ENCODE data around the gene TMEM63C. TPM values are rescaled to one million over a fixed set of nuclear protein-coding genes. Genes with fewer than 3 reads are reported as not detected.

The TMEM63C gene
- total and polyA plus RNA-seq, 2 experiments from 2014 or later: 4.9 to 9.7 TPM

DNA sequence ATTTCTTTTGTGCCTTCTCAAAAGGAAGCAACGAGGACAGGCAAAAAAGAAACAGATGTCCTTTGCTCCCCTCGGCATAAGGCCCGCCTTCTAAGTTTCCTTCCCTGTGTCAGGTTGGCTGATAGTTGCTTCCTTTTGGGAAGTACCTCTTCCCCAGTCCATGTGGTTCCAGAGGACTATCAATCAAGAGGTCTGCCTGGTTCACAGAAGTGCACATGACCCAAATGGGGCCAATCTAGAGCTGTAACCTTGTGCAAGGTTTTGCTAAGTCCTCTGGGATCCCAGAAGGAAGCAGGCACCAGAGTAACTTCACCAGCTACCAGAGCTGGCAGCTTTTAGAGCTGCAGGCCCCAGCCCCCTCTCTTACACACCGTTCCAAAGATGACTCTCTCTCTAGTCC is 42.6 kb downstream of the TMEM63C start:
- H3K27me3 ChIP-seq: no peaks in the 10 kb centered on the region
- H3K9me2 ChIP-seq (replicated peaks; ENCODE audit: insufficient read depth): no peaks in the 10 kb centered on the region
- no peak for TF ChIP-seq EZH2phosphoT487 (IDR thresholded peaks at IDR 0.05; ENCODE audit: low read depth, severe bottlenecking, unreplicated experiment)
- H3K4me2 ChIP-seq: no peak overlapping the region
- WGBS (ENCODE audit: low lambda C conversion rate, missing lambda C conversion rate): 67% methylated on average over 4 of the region's 4 CpGs
- no peak for DNase-seq (ENCODE audit: low spot score)
- H3K27ac ChIP-seq: no peak overlapping the region
- no peaks in the 10 kb centered on the region for H3K79me2 ChIP-seq
- no peaks in the 10 kb centered on the region for H3K4me1 ChIP-seq (ENCODE audit: insufficient read depth)
- H3K4me3 ChIP-seq: no peak overlapping the region
- H2AFZ ChIP-seq: no peak overlapping the region
- no peaks in the 10 kb centered on the region for H3K36me3 ChIP-seq (replicated peaks; ENCODE audit: insufficient read depth, low read depth)
- H4K20me1 ChIP-seq (ENCODE audit: insufficient read depth, poor library complexity, severe bottlenecking): no peaks in the 10 kb centered on the region
- no peaks in the 10 kb centered on the region for H3K9me3 ChIP-seq (ENCODE audit: low read depth)

- no peak for TF ChIP-seq CTCF (IDR thresholded peaks at IDR 0.05; ENCODE audit: poor library complexity)
- no peak for TF ChIP-seq EZH2phosphoT487 (IDR thresholded peaks at IDR 0.05; ENCODE audit: low read depth, severe bottlenecking, unreplicated experiment)
- no peak for TF ChIP-seq EZH2 (IDR thresholded peaks at IDR 0.05; ENCODE audit: borderline replicate concordance)
- Histone ChIP-seq H3K4me1 (ENCODE audit: insufficient read depth) (no peaks in the 10 kb centered on the region), H3K36me3 (replicated peaks; ENCODE audit: insufficient read depth, low read depth) (no peaks in the 10 kb centered on the region), H2AFZ (no peak overlapping the region), H3K27ac (no peak overlapping the region), H3K9me3 (ENCODE audit: low read depth) (no peaks in the 10 kb centered on the region), H3K79me2 (no peaks in the 10 kb centered on the region), H3K27me3 (no peaks in the 10 kb centered on the region), H4K20me1 (ENCODE audit: insufficient read depth, poor library complexity, severe bottlenecking) (no peaks in the 10 kb centered on the region), H3K4me3 (no peak overlapping the region), H3K9me2 (replicated peaks; ENCODE audit: insufficient read depth) (no peaks in the 10 kb centered on the region), H3K4me2 (no peak overlapping the region)
- 79% methylated on average over 12 of the region's 12 CpGs for WGBS (ENCODE audit: low lambda C conversion rate, missing lambda C conversion rate)
- no peak for DNase-seq (ENCODE audit: low spot score)
Observed at GRCh38 chr14:77225254-77225653, 43.7 kb downstream of the TMEM63C start.

- Histone ChIP-seq H3K4me3 (no peak overlapping the region), H3K79me2 (no peaks in the 10 kb centered on the region), H3K36me3 (replicated peaks; ENCODE audit: insufficient read depth, low read depth) (no peaks in the 10 kb centered on the region), H3K27me3 (no peaks in the 10 kb centered on the region), H4K20me1 (ENCODE audit: insufficient read depth, poor library complexity, severe bottlenecking) (no peaks in the 10 kb centered on the region), H3K9me3 (ENCODE audit: low read depth) (no peaks in the 10 kb centered on the region), H3K4me2 (no peak overlapping the region), H3K9me2 (replicated peaks; ENCODE audit: insufficient read depth) (no peaks in the 10 kb centered on the region), H3K4me1 (ENCODE audit: insufficient read depth) (no peaks in the 10 kb centered on the region), H2AFZ (no peak overlapping the region), H3K27ac (no peak overlapping the region)
- DNase-seq (ENCODE audit: low spot score): no peak
- TF ChIP-seq EZH2 (IDR thresholded peaks at IDR 0.05; ENCODE audit: borderline replicate concordance): no peak
- no peak for TF ChIP-seq CTCF (IDR thresholded peaks at IDR 0.05; ENCODE audit: poor library complexity)
- no peak for TF ChIP-seq EZH2phosphoT487 (IDR thresholded peaks at IDR 0.05; ENCODE audit: low read depth, severe bottlenecking, unreplicated experiment)
- 92% methylated on average over 14 of the region's 14 CpGs for WGBS (ENCODE audit: low lambda C conversion rate, missing lambda C conversion rate)
Observed at GRCh38 chr14:77225892-77226557, 44.4 kb downstream of the TMEM63C start.

DNA sequence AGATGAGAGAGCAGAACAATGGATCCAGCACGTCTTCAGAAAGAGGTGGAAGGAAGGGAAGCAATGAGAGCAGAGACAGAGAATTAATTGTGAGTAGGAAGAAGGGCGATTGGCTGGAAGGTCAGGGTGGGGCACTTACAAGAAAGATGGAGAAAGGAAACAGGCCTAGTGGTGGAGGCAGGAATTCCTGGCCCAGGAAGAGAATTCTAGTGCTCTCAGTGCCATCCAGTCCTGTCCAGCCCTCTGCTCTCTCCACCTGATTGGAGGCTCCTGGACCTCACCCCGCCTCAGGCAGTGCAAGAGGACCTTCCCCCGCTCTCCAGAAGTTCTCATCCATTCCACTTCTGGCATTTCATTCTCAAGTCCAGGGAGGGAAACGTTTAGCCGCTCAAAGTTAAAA is 46.5 kb downstream of the TMEM63C start:
- Histone ChIP-seq H2AFZ (no peak overlapping the region), H3K4me1 (ENCODE audit: insufficient read depth) (no peaks in the 10 kb centered on the region), H3K79me2 (no peaks in the 10 kb centered on the region), H3K9me2 (replicated peaks; ENCODE audit: insufficient read depth) (no peaks in the 10 kb centered on the region), H3K27me3 (no peaks in the 10 kb centered on the region), H3K4me2 (no peak overlapping the region), H3K9me3 (ENCODE audit: low read depth) (no peaks in the 10 kb centered on the region), H4K20me1 (ENCODE audit: insufficient read depth, poor library complexity, severe bottlenecking) (no peaks in the 10 kb centered on the region), H3K36me3 (replicated peaks; ENCODE audit: insufficient read depth, low read depth) (no peaks in the 10 kb centered on the region), H3K27ac (no peak overlapping the region), H3K4me3 (no peak overlapping the region)
- TF ChIP-seq EZH2 (IDR thresholded peaks at IDR 0.05; ENCODE audit: borderline replicate concordance) (no peak), CTCF (IDR thresholded peaks at IDR 0.05; ENCODE audit: poor library complexity) (no peak), EZH2phosphoT487 (IDR thresholded peaks at IDR 0.05; ENCODE audit: low read depth, severe bottlenecking, unreplicated experiment) (no peak)
- WGBS (ENCODE audit: low lambda C conversion rate, missing lambda C conversion rate): 62% methylated on average over 6 of the region's 6 CpGs
- no peak for DNase-seq (ENCODE audit: low spot score)

Measured in hepatocyte (in vitro differentiated cells).